Measurements from ENCODE around the gene TCEANC2.
"Not testable (repeated sequence)": the region's sequence is repeated elsewhere in the genome, so short reads cannot be mapped to it uniquely, and the experiment has no call there.

The TCEANC2 gene

GRCh38 chr1:54091666-54092065, 38.3 kb downstream of the TCEANC2 start:
- no peak overlapping the region for H2AFZ ChIP-seq (ENCODE audit: low read depth, low read length)
- no peak overlapping the region for H3K27ac ChIP-seq (ENCODE audit: low read length)
- H3K9ac ChIP-seq (ENCODE audit: low read length): no peak overlapping the region
- no peaks in the 10 kb centered on the region for H3K4me1 ChIP-seq (ENCODE audit: low read length)
- TF ChIP-seq, protein P1, sequence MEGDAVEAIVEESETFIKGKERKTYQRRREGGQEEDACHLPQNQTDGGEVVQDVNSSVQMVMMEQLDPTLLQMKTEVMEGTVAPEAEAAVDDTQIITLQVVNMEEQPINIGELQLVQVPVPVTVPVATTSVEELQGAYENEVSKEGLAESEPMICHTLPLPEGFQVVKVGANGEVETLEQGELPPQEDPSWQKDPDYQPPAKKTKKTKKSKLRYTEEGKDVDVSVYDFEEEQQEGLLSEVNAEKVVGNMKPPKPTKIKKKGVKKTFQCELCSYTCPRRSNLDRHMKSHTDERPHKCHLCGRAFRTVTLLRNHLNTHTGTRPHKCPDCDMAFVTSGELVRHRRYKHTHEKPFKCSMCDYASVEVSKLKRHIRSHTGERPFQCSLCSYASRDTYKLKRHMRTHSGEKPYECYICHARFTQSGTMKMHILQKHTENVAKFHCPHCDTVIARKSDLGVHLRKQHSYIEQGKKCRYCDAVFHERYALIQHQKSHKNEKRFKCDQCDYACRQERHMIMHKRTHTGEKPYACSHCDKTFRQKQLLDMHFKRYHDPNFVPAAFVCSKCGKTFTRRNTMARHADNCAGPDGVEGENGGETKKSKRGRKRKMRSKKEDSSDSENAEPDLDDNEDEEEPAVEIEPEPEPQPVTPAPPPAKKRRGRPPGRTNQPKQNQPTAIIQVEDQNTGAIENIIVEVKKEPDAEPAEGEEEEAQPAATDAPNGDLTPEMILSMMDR (IDR thresholded peaks at IDR 0.05; ENCODE audit: low read depth, low read length): no peak
- TF ChIP-seq EZH2phosphoT487 (IDR thresholded peaks at IDR 0.05; ENCODE audit: low read depth): no peak
- H3K4me2 ChIP-seq (ENCODE audit: low read length): no peak overlapping the region
- no peaks in the 10 kb centered on the region for H3K79me2 ChIP-seq (ENCODE audit: low read length)
- no peaks in the 10 kb centered on the region for H3K36me3 ChIP-seq (replicated peaks; ENCODE audit: low read depth, low read length)
- no peak overlapping the region for H3K4me3 ChIP-seq (ENCODE audit: low read length)
- H3K27me3 ChIP-seq (ENCODE audit: low read depth, low read length): no peaks in the 10 kb centered on the region
- no peaks in the 10 kb centered on the region for H4K20me1 ChIP-seq (ENCODE audit: insufficient read depth, low read length)
- no peaks in the 10 kb centered on the region for H3K9me3 ChIP-seq (ENCODE audit: insufficient read depth, low read length)

DNA sequence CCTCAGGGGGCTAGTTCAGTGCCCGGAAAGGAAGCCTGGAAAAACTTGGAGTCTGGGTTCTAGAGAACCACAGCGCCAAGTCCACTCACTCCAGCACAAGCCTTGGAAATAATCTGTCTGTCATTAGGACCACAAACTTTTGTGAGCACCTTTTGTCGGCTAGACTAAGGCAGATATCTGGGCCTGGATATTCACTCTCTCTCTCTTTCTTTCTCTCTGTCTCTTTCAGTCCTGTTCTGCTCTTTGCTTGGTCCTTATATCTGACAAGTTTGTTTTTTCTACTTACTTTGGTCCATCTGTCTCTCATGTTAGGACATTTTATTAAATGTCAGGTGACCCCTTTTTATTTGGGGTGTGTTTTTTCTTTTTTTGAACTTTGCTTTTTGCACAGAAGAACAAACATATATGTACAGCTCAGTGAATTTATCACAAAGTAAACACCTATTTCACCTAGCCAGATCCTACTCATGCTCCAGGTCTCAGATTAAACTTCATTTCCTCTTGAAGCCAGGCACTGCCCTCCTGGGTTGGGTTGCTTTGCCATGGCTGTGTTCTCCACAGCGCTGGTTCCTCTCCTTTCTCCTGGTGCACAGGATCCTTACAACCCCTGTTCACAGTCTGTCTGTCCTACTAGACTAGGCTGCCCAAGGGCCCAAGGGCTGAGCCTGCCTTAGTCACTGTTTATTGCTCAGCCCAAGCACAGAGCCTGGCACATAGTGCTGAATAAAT, 40.8 kb downstream of the TCEANC2 start:
- Histone ChIP-seq H3K9ac (ENCODE audit: low read length) (no peak overlapping the region), H3K27ac (ENCODE audit: low read length) (no peak overlapping the region), H3K27me3 (ENCODE audit: low read depth, low read length) (no peaks in the 10 kb centered on the region), H3K36me3 (replicated peaks; ENCODE audit: low read depth, low read length) (no peaks in the 10 kb centered on the region), H4K20me1 (ENCODE audit: insufficient read depth, low read length) (no peaks in the 10 kb centered on the region), H3K79me2 (ENCODE audit: low read length) (no peaks in the 10 kb centered on the region), H3K4me3 (ENCODE audit: low read length) (no peak overlapping the region), H2AFZ (ENCODE audit: low read depth, low read length) (no peak overlapping the region), H3K4me2 (ENCODE audit: low read length) (no peak overlapping the region), H3K9me3 (ENCODE audit: insufficient read depth, low read length) (no peaks in the 10 kb centered on the region), H3K4me1 (ENCODE audit: low read length) (no peaks in the 10 kb centered on the region)
- TF ChIP-seq, protein P1 (IDR thresholded peaks at IDR 0.05; ENCODE audit: low read depth, low read length): no peak
- TF ChIP-seq EZH2phosphoT487 (IDR thresholded peaks at IDR 0.05; ENCODE audit: low read depth): no peak

GRCh38 chr1:54094730-54095105, 41.3 kb downstream of the TCEANC2 start:
- H3K27me3 ChIP-seq (ENCODE audit: low read depth, low read length); H3K36me3 ChIP-seq (replicated peaks; ENCODE audit: low read depth, low read length); H3K79me2 ChIP-seq (ENCODE audit: low read length); H3K9ac ChIP-seq (ENCODE audit: low read length); H4K20me1 ChIP-seq (ENCODE audit: insufficient read depth, low read length); H3K4me1 ChIP-seq (ENCODE audit: low read length); H2AFZ ChIP-seq (ENCODE audit: low read depth, low read length); H3K9me3 ChIP-seq (ENCODE audit: insufficient read depth, low read length); H3K4me3 ChIP-seq (ENCODE audit: low read length); H3K4me2 ChIP-seq (ENCODE audit: low read length); H3K27ac ChIP-seq (ENCODE audit: low read length): not testable (repeated sequence)

DNA sequence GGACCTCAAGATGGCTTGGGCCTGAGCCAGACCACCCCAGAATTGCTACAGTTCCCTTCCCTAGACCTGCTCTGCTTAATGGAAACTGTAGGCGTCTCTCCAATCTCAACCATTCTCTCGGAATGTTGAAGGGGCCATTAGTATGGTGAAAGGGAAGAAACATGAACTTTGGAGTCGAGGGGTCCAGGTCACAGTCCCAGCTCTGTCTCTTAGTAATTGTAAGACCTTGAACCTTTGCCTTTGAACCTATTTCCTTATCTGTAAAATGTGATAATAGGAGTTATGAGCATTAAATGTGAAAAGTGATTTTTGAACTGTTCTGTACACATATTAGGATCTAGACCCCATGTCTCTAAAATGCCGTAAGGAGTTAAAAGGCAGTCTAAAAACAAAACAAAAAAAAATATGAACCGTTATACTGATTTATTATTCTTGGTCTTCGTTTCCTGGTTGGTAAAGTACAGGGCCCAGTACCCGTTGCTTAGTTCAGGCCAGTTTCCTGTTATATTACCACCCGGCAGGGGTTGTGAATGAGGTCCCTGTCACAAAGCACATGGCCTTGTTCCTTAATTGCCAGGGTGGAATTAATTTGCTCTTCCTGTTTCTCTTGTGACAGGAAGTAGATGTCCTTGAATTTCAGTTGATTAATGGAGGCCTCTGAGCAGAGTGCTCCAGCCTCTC, 42.3 kb downstream of the TCEANC2 start:
- no peak overlapping the region for H3K27ac ChIP-seq (ENCODE audit: low read length)
- H4K20me1 ChIP-seq (ENCODE audit: insufficient read depth, low read length): no peaks in the 10 kb centered on the region
- no peak for TF ChIP-seq EZH2phosphoT487 (IDR thresholded peaks at IDR 0.05; ENCODE audit: low read depth)
- TF ChIP-seq, protein P1 (IDR thresholded peaks at IDR 0.05; ENCODE audit: low read depth, low read length): no peak
- H3K9me3 ChIP-seq (ENCODE audit: insufficient read depth, low read length): no peaks in the 10 kb centered on the region
- H3K4me2 ChIP-seq (ENCODE audit: low read length): no peak overlapping the region
- H3K36me3 ChIP-seq (replicated peaks; ENCODE audit: low read depth, low read length): no peaks in the 10 kb centered on the region
- no peaks in the 10 kb centered on the region for H3K4me1 ChIP-seq (ENCODE audit: low read length)
- no peaks in the 10 kb centered on the region for H3K27me3 ChIP-seq (ENCODE audit: low read depth, low read length)
- no peaks in the 10 kb centered on the region for H3K79me2 ChIP-seq (ENCODE audit: low read length)
- H3K9ac ChIP-seq (ENCODE audit: low read length): no peak overlapping the region
- H3K4me3 ChIP-seq (ENCODE audit: low read length): no peak overlapping the region
- H2AFZ ChIP-seq (ENCODE audit: low read depth, low read length): no peak overlapping the region
